ENCODE data around the gene CDH5. TPM values are rescaled to one million over a fixed set of nuclear protein-coding genes. Genes with fewer than 3 reads are reported as not detected.

The CDH5 gene
- total and polyA plus RNA-seq, 2 of the 4 experiments (the other 2 are of a cell fraction): not detected

- H2AK5ac ChIP-seq (ENCODE audit: low read depth, low read length): no peak overlapping the region
- peaks cover 69% of the 10 kb centered on the region for H3K27me3 ChIP-seq (ENCODE audit: control insufficient read depth, insufficient read depth, low read length)
- H4K8ac ChIP-seq (ENCODE audit: low read depth in 2 of 2, low read length in 2 of 2): no peak overlapping the region
- no peak overlapping the region for H2AK9ac ChIP-seq (replicated peaks; ENCODE audit: low read depth, low read length, poor library complexity)
- no peak overlapping the region for H3K18ac ChIP-seq (ENCODE audit: low read depth, low read length)
- TF ChIP-seq CEBPB (IDR thresholded peaks at IDR 0.05; ENCODE audit: low read depth, low read length) (no peak), FOS (IDR thresholded peaks at IDR 0.05; ENCODE audit: low read depth, low read length) (no peak), MAFK (IDR thresholded peaks at IDR 0.05; ENCODE audit: low read depth, low read length) (no peak), USF2 (IDR thresholded peaks at IDR 0.05; ENCODE audit: low read depth, low read length) (no peak), MXI1 (IDR thresholded peaks at IDR 0.05; ENCODE audit: borderline replicate concordance, low read depth, low read length) (no peak), CHD1 (IDR thresholded peaks at IDR 0.05; ENCODE audit: low read depth, low read length) (no peak), RCOR1 (IDR thresholded peaks at IDR 0.05; ENCODE audit: insufficient replicate concordance, low read length) (no peak)
- no peak overlapping the region for H2BK120ac ChIP-seq (ENCODE audit: low read depth, low read length)
- H4K91ac ChIP-seq (ENCODE audit: insufficient read depth, low read depth, low read length): no peak overlapping the region
- dilution Hi-C loops (cut with HindIII; ENCODE audit: low sequenced_read_pairs, unreplicated experiment) (no loop called here), in situ Hi-C loops (cut with MboI; ENCODE audit: low sequenced_read_pairs) (no loop called here), intact Hi-C loops (cut with micrococcal nuclease) (no loop called here)
- no peak overlapping the region for H3K4me2 ChIP-seq (ENCODE audit: low read depth, low read length)
- no peaks in the 10 kb centered on the region for H3K79me1 ChIP-seq (ENCODE audit: low read depth in 1 of 2, low read length in 2 of 2)
- no TSS peak for BruUV-seq (replicated peaks)
- no peak overlapping the region for H2BK15ac ChIP-seq (ENCODE audit: low read depth, low read length)
- H3K56ac ChIP-seq (ENCODE audit: extremely low read depth, insufficient read depth, low read length): no peak overlapping the region
- no peaks in the 10 kb centered on the region for H3K9me3 ChIP-seq (ENCODE audit: control insufficient read depth, insufficient read depth, low read length)
- no peak overlapping the region for H2BK20ac ChIP-seq (ENCODE audit: low read depth, low read length)
- peak overlapping the region; percentile 8 for H2AFZ ChIP-seq (replicated peaks; ENCODE audit: low read length, poor library complexity)
- H2BK5ac ChIP-seq (ENCODE audit: low read depth, low read length, poor library complexity, severe bottlenecking): no peak overlapping the region
- no peak overlapping the region for H3K4me3 ChIP-seq (ENCODE audit: insufficient read depth, low read depth, low read length)
- POLR2A ChIA-PET (ENCODE audit: unreplicated experiment): no interaction called here
- DNase-seq (no peak), ATAC-seq (ENCODE audit: low read depth) (no peak)
- no peak overlapping the region for H3K14ac ChIP-seq (replicated peaks; ENCODE audit: low read depth, low read length)
- no peak overlapping the region for H3K27ac ChIP-seq (ENCODE audit: insufficient read depth, low read length)
- no peak overlapping the region; the same call in 1 of the 2 replicates for H3K23ac ChIP-seq (ENCODE audit: low read depth, low read length)
- no peaks in the 10 kb centered on the region for H3K4me1 ChIP-seq (ENCODE audit: control insufficient read depth, insufficient read depth, low read length)
- CTCF ChIA-PET: interaction anchor here (0.9 kb wide), 1 partner anchor 32 kb away, joined by 3 read pairs; no protein-coding TSS in a partner anchor
- WGBS, 2 experiments (ENCODE audit: extremely low coverage in 2 of 2, insufficient read length in 1 of 2): no CpG with 5 or more reads among the region's 6 CpGs
- H3K4ac ChIP-seq (ENCODE audit: low read depth, low read length): no peak overlapping the region
- no peaks in the 10 kb centered on the region for H3K36me3 ChIP-seq (ENCODE audit: control insufficient read depth, insufficient read depth, low read length)
- no peak overlapping the region for H3K9ac ChIP-seq (ENCODE audit: low read depth, low read length)
- H3K9me1 ChIP-seq (ENCODE audit: insufficient read depth, low read length): no peaks in the 10 kb centered on the region
- no peak overlapping the region for H4K5ac ChIP-seq (ENCODE audit: low read depth, low read length)
- H4K20me1 ChIP-seq (ENCODE audit: insufficient read depth, low read length): no peaks in the 10 kb centered on the region
Measured at GRCh38 chr16:66442502-66443268, 76.2 kb downstream of the CDH5 start.

All from IMR-90 (cell line).